Chondrocyte (in vitro differentiated cells): ENCODE measurements around the gene SUPT4H1. TPM values are rescaled to one million over a fixed set of nuclear protein-coding genes. Genes with fewer than 3 reads are reported as not detected.

Experiments
- DNase-seq: peaks from one replicate; pipeline ENCODE4 v3.0.0; 2021; ENCODE audit warnings: mixed read lengths, low spot score
- H3K27ac Mint-ChIP-seq: one replicate; pipeline ENCODE4 v1.8.0; 2021; ENCODE audit warnings: mild to moderate bottlenecking, moderate library complexity, mixed read lengths; ENCODE audit not compliant: unreplicated experiment
- H3K27me3 Mint-ChIP-seq: 2 replicates; pipeline ENCODE4 v1.8.0; 2021; ENCODE audit warnings: low read depth, mixed read lengths
- H3K36me3 Mint-ChIP-seq: 2 replicates; pipeline ENCODE4 v1.8.0; 2021; ENCODE audit warnings: low read depth, mixed read lengths
- H3K4me1 Mint-ChIP-seq: 2 replicates; pipeline ENCODE4 v1.8.0; 2021; ENCODE audit warnings: low read depth, mild to moderate bottlenecking, mixed read lengths
- H3K4me3 Mint-ChIP-seq: one replicate; pipeline ENCODE4 v1.8.0; 2021; ENCODE audit warnings: mild to moderate bottlenecking, moderate library complexity, mixed read lengths; ENCODE audit not compliant: unreplicated experiment
- H3K9me3 Mint-ChIP-seq: 2 replicates; pipeline ENCODE4 v1.8.0; 2021; ENCODE audit warnings: low read depth, mixed read lengths
- CTCF ChIP-seq: fragments of 200-600 bp; sonication (generic); IDR thresholded peaks from 2 replicates; pipeline ENCODE4 v1.5.0; 2021; ENCODE audit warnings: antibody characterized with exemption, mild to moderate bottlenecking, moderate library complexity
- total RNA-seq: library from RNA; stranded (reverse); gene quantifications from 3 replicates; pipeline ENCODE4 v1.2.1, GENCODE V29; 2021

The SUPT4H1 gene
- total RNA-seq, 1 donor from 2014 or later: 57.4 TPM

GRCh38 chr17:58322581-58323185 lies 29.3 kb downstream of the SUPT4H1 start:
- H3K4me3 Mint-ChIP-seq: no peak overlapping the region
- no peak for DNase-seq
- no peaks in the 10 kb centered on the region for H3K9me3 Mint-ChIP-seq
- no peak for TF ChIP-seq CTCF
- no peaks in the 10 kb centered on the region for H3K36me3 Mint-ChIP-seq
- H3K27me3 Mint-ChIP-seq: peaks cover 7% of the 10 kb centered on the region
- no peaks in the 10 kb centered on the region for H3K4me1 Mint-ChIP-seq
- H3K27ac Mint-ChIP-seq: no peak overlapping the region

- Mint-ChIP-seq H3K27me3 (peaks cover 8% of the 10 kb centered on the region), H3K27ac (no peak overlapping the region)
Observed at GRCh38 chr17:58321571-58322525, 30.2 kb downstream of the SUPT4H1 start.

GRCh38 chr17:58320570-58321323 lies 31.3 kb downstream of the SUPT4H1 start:
- H3K36me3 Mint-ChIP-seq: no peaks in the 10 kb centered on the region
- H3K4me3 Mint-ChIP-seq: no peak overlapping the region
- H3K27ac Mint-ChIP-seq: no peak overlapping the region
- no peaks in the 10 kb centered on the region for H3K9me3 Mint-ChIP-seq
- no peaks in the 10 kb centered on the region for H3K4me1 Mint-ChIP-seq
- peak; percentile 44 for DNase-seq
- TF ChIP-seq CTCF: no peak
- H3K27me3 Mint-ChIP-seq: peaks cover 7% of the 10 kb centered on the region

More at GRCh38 chr17:58321571-58322525, 30.2 kb downstream of the SUPT4H1 start:
- TF ChIP-seq CTCF: no peak
- Mint-ChIP-seq H3K36me3 (no peaks in the 10 kb centered on the region), H3K4me1 (no peaks in the 10 kb centered on the region), H3K4me3 (no peak overlapping the region), H3K9me3 (no peaks in the 10 kb centered on the region)
- no peak for DNase-seq

GRCh38 chr17:58320163-58320558 lies 31.8 kb downstream of the SUPT4H1 start:
- no peak for TF ChIP-seq CTCF
- Mint-ChIP-seq H3K9me3 (no peaks in the 10 kb centered on the region), H3K27me3 (peaks cover 10% of the 10 kb centered on the region), H3K27ac (no peak overlapping the region), H3K4me3 (no peak overlapping the region), H3K36me3 (no peaks in the 10 kb centered on the region), H3K4me1 (no peaks in the 10 kb centered on the region)
- DNase-seq: peak; percentile 51
